KMS-11 (cell line): ENCODE results near the gene TMEM132C.

Experiments
- H2AFZ ChIP-seq: fragments of 200-600 bp; sonication (generic); 2 replicates; pipeline ENCODE4 v1.6.1; 2016; ENCODE audit warnings: antibody characterized with exemption, mixed run types, low read depth
- H3K27ac ChIP-seq: fragments of 200-600 bp; sonication (generic); 2 replicates; pipeline ENCODE4 v1.6.1; 2016; ENCODE audit warnings: mild to moderate bottlenecking, mixed run types
- H3K27me3 ChIP-seq: fragments of 200-600 bp; sonication (generic); 2 replicates; pipeline ENCODE4 v1.6.1; 2017; ENCODE audit warnings: mild to moderate bottlenecking, low read depth, mixed run types, moderate library complexity; ENCODE audit not compliant: insufficient read depth
- H3K36me3 ChIP-seq: fragments of 200-600 bp; sonication (generic); 2 replicates; pipeline ENCODE4 v1.6.1; 2017; ENCODE audit warnings: mild to moderate bottlenecking, mixed run types; ENCODE audit not compliant: insufficient read depth
- H3K4me1 ChIP-seq: fragments of 200-600 bp; sonication (generic); 2 replicates; pipeline ENCODE4 v1.6.1; 2016; ENCODE audit warnings: mild to moderate bottlenecking, low read depth, mixed run types; ENCODE audit not compliant: poor library complexity, severe bottlenecking
- H3K4me2 ChIP-seq: fragments of 200-600 bp; sonication (generic); 2 replicates; pipeline ENCODE4 v1.7.0; 2016; ENCODE audit warnings: mild to moderate bottlenecking, mixed run types
- H3K4me3 ChIP-seq: fragments of 200-600 bp; sonication (generic); IDR thresholded peaks from 2 replicates; pipeline ENCODE4 v1.6.1; 2017; ENCODE audit warnings: low read depth, low read length, mixed read lengths; ENCODE audit not compliant: insufficient read depth
- H3K79me2 ChIP-seq: fragments of 200-600 bp; sonication (generic); 2 replicates; pipeline ENCODE4 v1.6.1; 2016; ENCODE audit warnings: low read depth, mixed run types; ENCODE audit not compliant: insufficient read depth
- H3K9ac ChIP-seq: fragments of 200-600 bp; sonication (generic); 2 replicates; pipeline ENCODE4 v1.6.1; 2016; ENCODE audit warnings: mild to moderate bottlenecking, mixed run types
- H4K20me1 ChIP-seq: fragments of 200-600 bp; sonication (generic); 2 replicates; pipeline ENCODE4 v1.6.1; 2016; ENCODE audit warnings: mild to moderate bottlenecking, mixed run types; ENCODE audit not compliant: insufficient read depth
- TF ChIP-seq, protein P1 (sequence below): fragments of 200-600 bp; sonication (generic); conservative IDR thresholded peaks from 2 replicates; pipeline ENCODE4 v1.6.1; 2017; ENCODE audit warnings: low read depth, mild to moderate bottlenecking, antibody characterized with exemption, low read length, moderate library complexity, mixed read lengths

The TMEM132C gene

DNA sequence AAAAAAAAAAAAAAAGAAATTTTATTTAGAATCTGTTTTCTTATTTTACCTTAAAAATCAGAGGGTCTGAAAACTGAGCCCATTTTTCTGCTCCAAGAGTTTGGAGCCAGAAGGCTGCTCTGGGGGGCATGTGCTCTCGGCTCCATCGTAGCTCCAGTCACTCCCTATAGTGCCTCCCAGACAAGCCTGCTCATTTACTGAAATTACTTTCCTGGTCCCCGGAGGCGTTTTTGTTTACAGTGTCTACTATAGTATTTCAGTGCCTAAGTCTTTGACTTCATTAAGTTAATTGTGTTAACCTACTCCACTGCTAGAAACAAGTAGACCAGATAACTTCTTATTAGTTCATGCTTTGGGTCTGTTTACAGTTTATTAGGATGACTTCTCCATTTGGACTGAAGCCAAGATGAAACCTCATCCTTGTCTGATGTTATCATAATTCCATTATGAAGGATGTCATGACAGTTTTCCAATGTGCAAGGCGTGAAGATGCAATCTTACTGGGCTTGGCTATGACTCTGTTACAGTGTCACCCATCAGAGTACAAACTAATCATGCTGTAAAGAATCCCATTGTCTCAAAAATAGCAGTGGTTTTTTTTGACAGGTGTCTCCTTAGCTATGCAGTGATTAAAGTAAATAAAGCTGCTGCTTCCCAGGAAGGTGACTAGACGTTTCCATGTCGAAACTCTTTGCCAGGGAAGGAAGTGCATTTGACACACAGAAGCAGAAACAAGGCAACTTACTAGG is 182.3 kb downstream of the TMEM132C start:
- no peak overlapping the region for H3K27ac ChIP-seq
- TF ChIP-seq, protein P1, sequence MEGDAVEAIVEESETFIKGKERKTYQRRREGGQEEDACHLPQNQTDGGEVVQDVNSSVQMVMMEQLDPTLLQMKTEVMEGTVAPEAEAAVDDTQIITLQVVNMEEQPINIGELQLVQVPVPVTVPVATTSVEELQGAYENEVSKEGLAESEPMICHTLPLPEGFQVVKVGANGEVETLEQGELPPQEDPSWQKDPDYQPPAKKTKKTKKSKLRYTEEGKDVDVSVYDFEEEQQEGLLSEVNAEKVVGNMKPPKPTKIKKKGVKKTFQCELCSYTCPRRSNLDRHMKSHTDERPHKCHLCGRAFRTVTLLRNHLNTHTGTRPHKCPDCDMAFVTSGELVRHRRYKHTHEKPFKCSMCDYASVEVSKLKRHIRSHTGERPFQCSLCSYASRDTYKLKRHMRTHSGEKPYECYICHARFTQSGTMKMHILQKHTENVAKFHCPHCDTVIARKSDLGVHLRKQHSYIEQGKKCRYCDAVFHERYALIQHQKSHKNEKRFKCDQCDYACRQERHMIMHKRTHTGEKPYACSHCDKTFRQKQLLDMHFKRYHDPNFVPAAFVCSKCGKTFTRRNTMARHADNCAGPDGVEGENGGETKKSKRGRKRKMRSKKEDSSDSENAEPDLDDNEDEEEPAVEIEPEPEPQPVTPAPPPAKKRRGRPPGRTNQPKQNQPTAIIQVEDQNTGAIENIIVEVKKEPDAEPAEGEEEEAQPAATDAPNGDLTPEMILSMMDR = no peak
- H3K9ac ChIP-seq = no peak overlapping the region
- H3K27me3 ChIP-seq = no peaks in the 10 kb centered on the region
- no peak overlapping the region for H2AFZ ChIP-seq
- H3K4me2 ChIP-seq = no peak overlapping the region
- H3K4me3 ChIP-seq = no peak overlapping the region
- no peaks in the 10 kb centered on the region for H3K36me3 ChIP-seq
- no peaks in the 10 kb centered on the region for H3K79me2 ChIP-seq
- no peaks in the 10 kb centered on the region for H3K4me1 ChIP-seq
- H4K20me1 ChIP-seq = no peaks in the 10 kb centered on the region

DNA sequence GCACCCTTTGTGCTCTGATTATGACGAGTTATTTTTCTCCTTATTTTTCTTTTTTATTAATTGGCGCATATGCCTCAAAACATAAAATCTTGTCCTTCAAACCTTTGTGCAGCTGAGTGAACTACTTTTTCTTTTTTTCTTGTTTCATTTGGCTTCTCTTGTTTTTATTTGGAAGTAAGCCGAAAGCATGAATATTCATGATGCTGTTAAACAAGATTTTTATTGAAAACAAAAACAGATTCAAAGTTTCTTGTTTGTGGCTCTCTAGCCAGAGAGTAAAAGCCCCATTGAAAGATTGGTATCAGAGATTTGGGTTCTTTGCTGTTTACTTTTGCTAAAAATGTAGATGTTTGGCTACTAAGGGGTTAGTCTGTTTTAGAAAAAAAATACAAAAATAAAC is 183.8 kb downstream of the TMEM132C start:
- no peak overlapping the region for H3K4me2 ChIP-seq
- no peak overlapping the region for H3K4me3 ChIP-seq
- no peaks in the 10 kb centered on the region for H3K27me3 ChIP-seq
- no peaks in the 10 kb centered on the region for H3K79me2 ChIP-seq
- no peaks in the 10 kb centered on the region for H3K36me3 ChIP-seq
- no peak overlapping the region for H3K27ac ChIP-seq
- no peak overlapping the region for H2AFZ ChIP-seq
- TF ChIP-seq, protein P1 = no peak
- H3K4me1 ChIP-seq = no peaks in the 10 kb centered on the region
- H3K9ac ChIP-seq = no peak overlapping the region
- H4K20me1 ChIP-seq = no peaks in the 10 kb centered on the region

DNA sequence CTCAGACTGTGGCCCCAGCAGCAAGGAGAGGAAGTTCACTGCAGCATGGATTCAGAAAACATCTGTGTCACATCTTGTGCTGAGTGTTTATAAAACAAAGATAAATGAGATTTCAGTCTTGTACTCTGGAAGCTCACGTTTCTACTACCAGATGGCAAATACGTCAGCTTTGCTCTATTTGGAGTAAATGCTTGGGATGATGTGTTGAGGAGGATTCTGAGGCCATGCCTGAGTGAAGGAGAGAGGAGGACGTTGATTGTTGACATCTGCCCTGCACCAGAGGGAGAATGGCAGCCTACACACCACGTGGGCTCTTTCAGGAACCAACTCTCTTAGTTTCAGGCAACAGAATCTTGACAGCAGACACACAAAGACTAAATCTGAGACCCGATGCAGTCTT is 188.9 kb downstream of the TMEM132C start:
- Histone ChIP-seq H3K27ac (no peak overlapping the region), H3K36me3 (no peaks in the 10 kb centered on the region), H3K4me2 (no peak overlapping the region), H2AFZ (no peak overlapping the region), H3K4me3 (no peak overlapping the region), H3K4me1 (no peaks in the 10 kb centered on the region), H3K79me2 (no peaks in the 10 kb centered on the region), H3K9ac (no peak overlapping the region), H3K27me3 (no peaks in the 10 kb centered on the region), H4K20me1 (no peaks in the 10 kb centered on the region)
- TF ChIP-seq, protein P1 = no peak

DNA sequence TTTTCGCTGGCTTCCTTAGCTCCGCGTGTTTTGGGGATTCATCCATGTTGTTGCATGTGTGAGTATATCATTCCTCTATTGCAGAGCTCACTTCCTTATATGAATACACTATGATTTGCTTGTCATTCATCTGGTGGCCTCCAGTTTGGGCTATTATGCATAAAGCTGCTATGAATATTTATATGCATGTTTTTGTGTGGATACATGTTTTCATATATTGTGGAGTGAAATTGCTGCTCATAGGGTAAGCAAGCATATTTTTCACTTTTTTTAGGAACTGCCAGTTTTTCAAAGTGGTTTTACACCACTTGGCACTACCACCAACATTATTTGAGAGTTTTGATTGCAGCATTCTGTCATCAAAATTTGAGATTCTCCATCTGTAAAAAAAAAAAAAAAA is 190.0 kb downstream of the TMEM132C start:
- no peak overlapping the region for H3K27ac ChIP-seq
- no peaks in the 10 kb centered on the region for H4K20me1 ChIP-seq
- no peak overlapping the region for H2AFZ ChIP-seq
- H3K4me2 ChIP-seq = no peak overlapping the region
- TF ChIP-seq, protein P1 = no peak
- no peaks in the 10 kb centered on the region for H3K79me2 ChIP-seq
- no peaks in the 10 kb centered on the region for H3K4me1 ChIP-seq
- no peaks in the 10 kb centered on the region for H3K36me3 ChIP-seq
- no peak overlapping the region for H3K9ac ChIP-seq
- no peaks in the 10 kb centered on the region for H3K27me3 ChIP-seq
- no peak overlapping the region for H3K4me3 ChIP-seq
